GM03348 (cell line): Measurements from ENCODE around the gene ZNF362.
"Not testable (repeated sequence)": the region's sequence is repeated elsewhere in the genome, so short reads cannot be mapped to it uniquely, and the experiment has no call there.

Experiments used
- DNase-seq: peaks from one replicate; pipeline ENCODE4 v3.0.0; 2012; ENCODE audit warnings: low spot score

Gene ZNF362

GRCh38 chr1:33306653-33307493, 50.6 kb downstream of the ZNF362 start:
- peak; percentile 40 for DNase-seq

- no peak for DNase-seq
These were observed 51.2 kb downstream of the ZNF362 start for GRCh38 chr1:33307494-33307864.

GRCh38 chr1:33309351-33309750, 53.1 kb downstream of the ZNF362 start:
- not testable (repeated sequence) for DNase-seq

GRCh38 chr1:33310702-33311101, 54.4 kb downstream of the ZNF362 start:
- DNase-seq: no peak

GRCh38 chr1:33311706-33312412, 55.6 kb downstream of the ZNF362 start:
- no peak for DNase-seq

- no peak for DNase-seq
These were observed 56.1 kb downstream of the ZNF362 start for GRCh38 chr1:33312413-33312749.

GRCh38 chr1:33314416-33314815, 58.1 kb downstream of the ZNF362 start:
- DNase-seq: no peak

- DNase-seq: no peak
These were observed 60.3 kb downstream of the ZNF362 start for GRCh38 chr1:33316601-33317000.

- peak; percentile 38 for DNase-seq
These were observed 61.1 kb downstream of the ZNF362 start for GRCh38 chr1:33317354-33317753.

- no peak for DNase-seq
These were observed 61.7 kb downstream of the ZNF362 start for GRCh38 chr1:33317946-33318345.

- no peak for DNase-seq
These were observed 63.1 kb downstream of the ZNF362 start for GRCh38 chr1:33319186-33319948.

GRCh38 chr1:33319949-33320618, 63.8 kb downstream of the ZNF362 start:
- no peak for DNase-seq

- DNase-seq: no peak
These were observed 64.4 kb downstream of the ZNF362 start, which contains the start of gene A3GALT2 for GRCh38 chr1:33320619-33321165. TSS of gene A3GALT2 (minus strand) at chr1:33321098. CDS start at chr1:33321098, 0 bp downstream.

GRCh38 chr1:33321178-33321577, 64.9 kb downstream of the ZNF362 start:
- DNase-seq: no peak

- no peak for DNase-seq
These were observed 65.8 kb downstream of the ZNF362 start for GRCh38 chr1:33322109-33322508.

- DNase-seq: no peak
These were observed 66.7 kb downstream of the ZNF362 start for GRCh38 chr1:33322870-33323585.

GRCh38 chr1:33323663-33324477, 67.6 kb downstream of the ZNF362 start:
- DNase-seq: no peak

- DNase-seq: no peak
These were observed 68.6 kb downstream of the ZNF362 start for GRCh38 chr1:33324677-33325575.

- no peak for DNase-seq
These were observed 70.5 kb downstream of the ZNF362 start for GRCh38 chr1:33326785-33327184.
